Measurements from ENCODE around the gene TBCB. TPM values are rescaled to one million over a fixed set of nuclear protein-coding genes. Genes with fewer than 3 reads are reported as not detected.

Gene TBCB
- polyA plus RNA-seq, 3 donors = 167 to 233 (median 178) TPM

GRCh38 chr19:36112678-36113077 lies 2.6 kb upstream of the TBCB start:
- Histone ChIP-seq H4K20me1 (ENCODE audit: insufficient read depth, low read length) (peaks cover 7% of the 10 kb centered on the region), H3K36me3 (replicated peaks in 1 of 2; ENCODE audit: control insufficient read depth in 1 of 2, insufficient read depth in 2 of 2, low read length in 2 of 2) (peaks cover 13 to 14% of the 10 kb centered on the region in 2 donors), H3K9me3 (replicated peaks in 1 of 2; ENCODE audit: control insufficient read depth in 1 of 2, insufficient read depth in 1 of 2, low read length in 2 of 2) (no peaks in the 10 kb centered on the region), H3K79me2 (ENCODE audit: insufficient read depth, low read length) (peaks cover 26% of the 10 kb centered on the region), H3K9ac (ENCODE audit: insufficient read depth, low read length, poor library complexity, severe bottlenecking) (no peak overlapping the region), H3K4me1 (ENCODE audit: control insufficient read depth in 1 of 2, insufficient read depth in 2 of 2, low read length in 2 of 2) (peaks cover 25 to 34% of the 10 kb centered on the region in 2 donors), H3K27me3 (ENCODE audit: control insufficient read depth in 2 of 2, insufficient read depth in 2 of 2, low read length in 2 of 2) (no peaks in the 10 kb centered on the region), H3K27ac (ENCODE audit: low read depth in 1 of 2, low read length in 2 of 2) (no peak overlapping the region), H3K4me3 (replicated peaks in 1 of 3; ENCODE audit: low read depth in 2 of 3, low read length in 3 of 3) (no peak overlapping the region), H3K4me2 (replicated peaks; ENCODE audit: extremely low read depth, low read length, poor library complexity, severe bottlenecking) (no peak overlapping the region), H2AFZ (ENCODE audit: insufficient read depth, low read depth, low read length, poor library complexity, severe bottlenecking) (no peak overlapping the region)
- Mint-ChIP-seq H3K4me1 (peaks cover 26% of the 10 kb centered on the region), H3K4me3 (no peak overlapping the region), H3K9me3 (no peaks in the 10 kb centered on the region), H3K27me3 (ENCODE audit: low read depth in 3 of 3) (peaks cover 0 to 7% (median 0%) of the 10 kb centered on the region in 3 donors), H3K36me3 (peaks cover 26% of the 10 kb centered on the region in 2 donors), H3K27ac (no peak overlapping the region)
- DNase-seq = no peak
- 98% methylated on average over 10 of the region's 10 CpGs for WGBS (ENCODE audit: insufficient coverage)
- TF ChIP-seq CTCF (IDR thresholded peaks at IDR 0.05) = no peak
- intact Hi-C loops (cut with micrococcal nuclease) = loop anchor here (5.0 to 10.0 kb wide), 5 partner anchors 55 to 572 kb away; partner anchors contain the start of genes HCST (in 1 of the 2), HSPB6 (in 1 of the 2), NFKBID (in 1 of the 2) and PROSER3 (in 1 of the 2)

GRCh38 chr19:36113425-36113824 lies 1.8 kb upstream of the TBCB start:
- peaks cover 7% of the 10 kb centered on the region for H4K20me1 ChIP-seq (ENCODE audit: insufficient read depth, low read length)
- H3K4me1 ChIP-seq (ENCODE audit: control insufficient read depth in 1 of 2, insufficient read depth in 2 of 2, low read length in 2 of 2) = peaks cover 25 to 34% of the 10 kb centered on the region in 2 donors
- Mint-ChIP-seq H3K27me3 (ENCODE audit: low read depth in 3 of 3) (peaks cover 0 to 7% (median 0%) of the 10 kb centered on the region in 3 donors), H3K27ac (no peak overlapping the region), H3K9me3 (no peaks in the 10 kb centered on the region), H3K4me1 (peaks cover 26% of the 10 kb centered on the region), H3K36me3 (peaks cover 33% of the 10 kb centered on the region in 2 donors), H3K4me3 (peak overlapping the region; percentile 89 to 94)
- H2AFZ ChIP-seq (ENCODE audit: insufficient read depth, low read depth, low read length, poor library complexity, severe bottlenecking) = no peak overlapping the region
- H3K9ac ChIP-seq (ENCODE audit: insufficient read depth, low read length, poor library complexity, severe bottlenecking) = no peak overlapping the region
- DNase-seq = no peak
- WGBS (ENCODE audit: insufficient coverage) = 97% methylated on average over 33 of the region's 34 CpGs
- peaks cover 30% of the 10 kb centered on the region for H3K79me2 ChIP-seq (ENCODE audit: insufficient read depth, low read length)
- no peaks in the 10 kb centered on the region for H3K27me3 ChIP-seq (ENCODE audit: control insufficient read depth in 2 of 2, insufficient read depth in 2 of 2, low read length in 2 of 2)
- H3K9me3 ChIP-seq (replicated peaks in 1 of 2; ENCODE audit: control insufficient read depth in 1 of 2, insufficient read depth in 1 of 2, low read length in 2 of 2) = no peaks in the 10 kb centered on the region
- peak overlapping the region in 1 of 3 experiments; percentile 85 for H3K4me3 ChIP-seq (replicated peaks in 1 of 3; ENCODE audit: low read depth in 2 of 3, low read length in 3 of 3)
- intact Hi-C loops (cut with micrococcal nuclease) = loop anchor here (5.0 to 10.0 kb wide), 5 partner anchors 56 to 571 kb away; partner anchors contain the start of genes HCST (in 1 of the 2), HSPB6 (in 1 of the 2), NFKBID (in 1 of the 2) and PROSER3 (in 1 of the 2)
- no peak overlapping the region for H3K27ac ChIP-seq (ENCODE audit: low read depth in 1 of 2, low read length in 2 of 2)
- peaks cover 18 to 21% of the 10 kb centered on the region in 2 donors for H3K36me3 ChIP-seq (replicated peaks in 1 of 2; ENCODE audit: control insufficient read depth in 1 of 2, insufficient read depth in 2 of 2, low read length in 2 of 2)
- peak overlapping the region; percentile 81 for H3K4me2 ChIP-seq (replicated peaks; ENCODE audit: extremely low read depth, low read length, poor library complexity, severe bottlenecking)
- no peak for TF ChIP-seq CTCF (IDR thresholded peaks at IDR 0.05)

All from CD14-positive monocyte (primary cell).